GM12892 (cell line): ENCODE data around the gene TBC1D5.
"Not testable (repeated sequence)": the region's sequence is repeated elsewhere in the genome, so short reads cannot be mapped to it uniquely, and the experiment has no call there.

ENCODE experiments used
- DNase-seq: peaks from one replicate; pipeline ENCODE4 v3.0.0; 2011; ENCODE audit not compliant: insufficient read length
- FAIRE-seq: peaks from 2 replicates; lab custom pipeline; 2011; peaks lifted over from hg19 to GRCh38; lab: Jason Lieb, UNC
- POLR2A ChIP-seq: IDR thresholded peaks from 2 replicates; pipeline ENCODE4 v1.6.1; 2011; ENCODE audit warnings: low read depth, low read length, control low read depth
- POLR2AphosphoS5 ChIP-seq: IDR thresholded peaks from 2 replicates; pipeline ENCODE4 v1.6.1; 2011; ENCODE audit warnings: low read depth, low read length, control low read depth
- TAF1 ChIP-seq: IDR thresholded peaks from 2 replicates; pipeline ENCODE4 v1.6.1; 2011; ENCODE audit warnings: low read depth, mild to moderate bottlenecking, control low read depth, low read length, borderline replicate concordance

Gene TBC1D5

DNA sequence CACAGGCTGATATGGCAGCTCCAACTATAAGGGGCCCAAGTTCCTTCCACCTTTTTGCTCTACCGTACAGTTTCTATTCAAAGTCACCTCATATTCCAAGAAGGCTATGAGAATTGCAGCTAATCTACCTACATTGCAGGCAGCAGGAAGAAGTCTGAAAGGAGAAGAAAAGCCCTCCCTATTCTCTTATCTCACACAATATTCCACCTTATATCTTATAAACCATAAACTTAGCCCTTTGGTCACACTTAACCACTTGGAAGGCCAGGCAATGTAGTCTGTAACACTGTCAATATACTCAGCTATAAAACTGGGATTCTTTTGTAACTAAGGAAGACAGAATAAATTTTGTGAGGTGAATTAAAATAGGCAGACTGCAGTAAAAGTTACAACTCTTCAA is 54.9 kb downstream of the TBC1D5 start:
- DNase-seq (no peak), FAIRE-seq (peak; percentile 33)
- TF ChIP-seq TAF1 (no peak), POLR2A (no peak), POLR2AphosphoS5 (no peak)

DNA sequence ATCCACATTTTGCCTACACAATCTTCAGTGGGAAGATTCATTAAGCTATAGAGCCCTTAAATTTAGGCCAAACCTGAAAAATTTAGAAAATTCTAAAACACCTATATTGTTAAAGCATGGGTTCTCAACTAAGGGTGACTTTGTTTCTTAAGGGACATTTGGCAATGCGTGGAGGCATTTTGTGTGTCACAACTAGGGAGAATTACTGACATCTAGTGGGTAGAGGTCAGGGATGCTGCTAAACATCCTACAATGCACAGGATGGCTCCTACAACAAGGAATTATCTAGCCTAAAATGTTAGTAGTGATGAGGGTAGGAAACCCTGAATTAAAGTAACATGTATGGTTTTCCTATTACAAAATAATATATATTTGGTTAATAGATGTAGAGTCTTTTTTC is 55.8 kb downstream of the TBC1D5 start:
- TF ChIP-seq POLR2A (no peak), POLR2AphosphoS5 (no peak), TAF1 (no peak)
- peak; percentile 44 for FAIRE-seq
- DNase-seq = no peak

DNA sequence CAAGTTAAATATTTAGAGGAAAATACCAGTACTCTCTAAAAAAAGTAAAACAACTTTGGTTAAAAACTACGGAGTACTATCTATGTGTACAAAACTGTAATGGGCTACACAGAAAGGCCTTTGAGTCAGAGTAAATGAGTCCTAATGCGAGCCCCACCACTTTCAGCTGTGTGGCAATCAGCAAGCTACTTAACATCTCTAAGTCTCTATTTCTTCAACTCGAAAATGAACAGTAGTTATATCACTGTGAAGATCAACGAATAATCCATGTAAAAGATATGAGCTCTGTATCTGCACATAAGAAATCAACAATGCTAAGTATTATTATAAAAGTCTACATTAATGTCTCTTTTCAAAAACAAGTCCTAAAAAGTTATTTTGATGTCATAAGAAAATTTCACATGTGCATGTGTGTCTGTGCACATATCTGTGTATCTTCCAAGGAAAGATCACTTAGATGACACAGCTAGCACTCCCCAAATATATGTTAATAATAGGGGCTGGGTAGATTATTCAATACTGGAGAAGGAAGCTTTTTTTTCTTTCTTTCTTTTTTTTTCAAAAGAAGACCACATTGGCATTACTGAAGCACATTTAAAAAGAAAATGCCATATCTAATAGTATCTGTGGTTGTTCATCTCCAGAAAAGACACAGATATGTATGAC is 58.8 kb downstream of the TBC1D5 start:
- FAIRE-seq (no peak), DNase-seq (no peak)
- TF ChIP-seq POLR2AphosphoS5 = no peak
- TF ChIP-seq POLR2A = no peak
- no peak for TF ChIP-seq TAF1

DNA sequence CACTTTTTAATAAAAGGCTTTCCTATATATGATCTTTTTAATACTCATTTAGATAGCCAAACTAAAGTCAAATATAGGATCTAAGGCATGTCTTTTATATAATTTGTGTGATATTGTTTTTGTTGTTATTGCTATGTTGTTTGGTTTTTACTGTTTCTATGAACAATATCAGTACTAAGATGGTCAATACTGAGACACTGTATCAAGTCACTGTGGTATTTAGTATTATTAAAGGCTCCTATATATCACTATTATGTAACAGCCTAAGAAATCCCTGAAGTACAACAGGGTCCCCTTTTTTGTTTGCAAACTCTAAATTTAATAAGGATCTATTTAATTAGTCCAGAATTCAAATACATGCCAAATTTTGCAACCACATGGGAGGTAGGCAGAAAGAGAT is 61.9 kb downstream of the TBC1D5 start:
- TF ChIP-seq POLR2A = no peak
- TF ChIP-seq TAF1 = no peak
- TF ChIP-seq POLR2AphosphoS5 = no peak
- no peak for FAIRE-seq

DNA sequence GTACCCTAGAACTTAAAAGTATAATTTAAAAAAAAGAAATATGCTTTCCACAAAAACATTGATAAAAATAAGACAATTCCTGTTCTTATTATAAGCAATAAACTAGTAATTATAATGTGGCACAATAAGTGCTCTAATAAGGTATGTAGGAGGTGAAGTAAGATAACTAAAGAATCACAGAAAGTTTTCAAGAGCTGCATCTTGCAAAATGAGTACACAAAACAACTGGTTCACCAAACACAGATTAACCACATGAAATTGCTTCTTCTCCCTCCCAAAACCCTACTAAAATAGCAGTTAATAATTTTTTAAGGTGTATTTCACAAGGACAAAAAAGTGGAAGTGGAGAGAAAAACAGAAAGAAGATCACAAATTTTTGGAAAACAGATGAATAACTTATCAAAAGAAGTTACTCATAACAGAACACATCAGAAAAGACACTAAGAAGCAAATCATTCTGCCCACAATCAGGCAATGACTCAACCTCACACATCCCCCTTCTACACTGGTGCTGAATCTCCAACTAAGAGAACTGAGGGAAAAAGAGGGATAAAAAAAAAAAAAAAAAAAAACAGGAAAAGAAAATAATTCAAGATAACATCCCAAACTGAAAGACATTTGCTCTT is 64.2 kb downstream of the TBC1D5 start:
- peak; percentile 62 for FAIRE-seq
- TF ChIP-seq TAF1 = no peak
- TF ChIP-seq POLR2A = no peak
- no peak for TF ChIP-seq POLR2AphosphoS5
- no peak for DNase-seq

More for the DNA sequence above, 61.9 kb downstream of the TBC1D5 start:
- no peak for DNase-seq

DNA sequence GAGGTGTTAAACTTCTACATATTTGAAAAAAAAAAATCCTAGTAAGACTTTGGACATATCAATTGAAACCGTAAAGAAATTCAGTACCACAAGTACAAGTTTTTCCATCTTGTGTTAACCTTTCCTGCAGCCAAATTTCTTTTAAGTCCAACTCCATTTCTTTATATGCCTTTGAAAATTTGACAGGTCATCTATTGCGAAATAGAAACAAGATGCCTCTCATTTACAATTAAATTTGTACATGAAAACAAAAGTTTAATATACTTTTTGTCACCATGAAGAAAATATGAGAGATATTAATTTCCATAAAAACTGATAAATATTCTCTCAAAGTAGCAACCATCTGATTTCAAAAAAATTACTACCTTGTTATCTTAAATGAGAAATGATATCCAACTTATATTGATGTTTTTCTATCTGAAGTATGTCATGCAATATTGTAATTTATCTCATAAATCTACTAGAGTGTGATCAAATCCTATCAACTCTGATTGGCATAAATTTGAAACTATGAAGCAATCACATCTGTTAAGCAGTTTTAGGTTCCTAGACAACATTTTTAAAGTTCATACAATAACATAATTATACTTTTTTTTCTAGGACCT is 68.2 kb downstream of the TBC1D5 start:
- TF ChIP-seq TAF1 (no peak), POLR2A (no peak), POLR2AphosphoS5 (no peak)
- FAIRE-seq (no peak), DNase-seq (no peak)

DNA sequence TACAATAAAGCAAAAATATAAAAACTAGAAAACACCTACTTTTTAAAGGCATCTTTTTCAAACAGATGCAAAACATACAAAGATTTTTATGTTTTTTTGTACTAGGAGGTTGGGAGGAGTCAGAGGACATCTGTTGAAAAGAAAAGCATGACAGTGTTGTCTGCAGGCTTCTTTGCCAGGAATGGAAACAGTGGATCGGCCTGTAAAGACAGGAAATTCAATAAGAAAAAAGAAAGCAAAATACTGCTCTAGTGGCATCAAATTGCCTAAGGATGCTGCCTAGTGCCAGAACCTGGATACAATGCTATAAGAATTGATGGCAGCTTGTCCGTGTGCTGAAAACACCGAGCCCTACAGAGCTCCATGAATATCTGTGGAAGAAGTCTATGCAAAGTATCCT is 69.9 kb downstream of the TBC1D5 start:
- no peak for TF ChIP-seq POLR2A
- no peak for TF ChIP-seq POLR2AphosphoS5
- TF ChIP-seq TAF1 = no peak
- FAIRE-seq (no peak), DNase-seq (no peak)

DNA sequence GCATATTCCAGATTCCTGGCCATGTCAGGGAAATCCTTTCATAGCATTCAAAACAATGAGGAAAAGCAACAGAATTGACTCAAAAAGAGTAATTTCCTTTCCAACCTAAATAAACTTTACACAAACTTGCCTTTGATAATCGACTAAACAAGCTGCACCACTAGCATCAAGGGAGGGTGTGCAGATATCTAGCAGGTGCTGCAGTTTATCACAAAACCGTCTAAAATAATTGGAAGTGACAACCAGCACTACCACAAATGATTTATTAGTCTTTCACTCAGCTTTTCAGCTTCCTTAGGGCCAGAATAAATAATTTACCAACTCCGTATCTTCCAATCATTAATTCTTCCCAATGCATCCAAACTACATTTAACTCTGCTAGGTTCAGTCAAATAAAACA is 71.7 kb downstream of the TBC1D5 start:
- TF ChIP-seq POLR2AphosphoS5 = no peak
- TF ChIP-seq POLR2A = no peak
- no peak for TF ChIP-seq TAF1
- DNase-seq (no peak), FAIRE-seq (no peak)

DNA sequence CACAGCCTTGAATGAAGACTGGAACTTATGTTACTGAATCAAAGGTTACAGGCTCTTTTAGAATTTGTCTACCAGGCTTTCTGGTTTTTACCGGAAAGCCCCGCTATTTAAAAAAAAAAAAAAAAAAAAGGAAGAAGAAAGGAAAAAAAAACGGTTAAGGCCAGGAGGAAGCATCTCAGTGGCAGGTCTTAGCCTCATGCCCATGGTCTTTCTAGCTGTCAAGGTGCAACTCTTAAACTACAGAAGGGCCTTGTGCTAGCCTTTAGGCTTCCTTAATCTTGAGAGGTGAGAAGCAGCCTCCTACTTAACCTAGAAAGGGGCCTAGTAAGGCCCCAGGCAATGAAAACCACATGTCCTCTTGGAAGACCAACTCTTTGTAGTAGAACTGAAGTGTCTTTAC is 77.5 kb downstream of the TBC1D5 start:
- FAIRE-seq (no peak), DNase-seq (no peak)
- no peak for TF ChIP-seq TAF1
- TF ChIP-seq POLR2A = no peak
- TF ChIP-seq POLR2AphosphoS5 = no peak

DNA sequence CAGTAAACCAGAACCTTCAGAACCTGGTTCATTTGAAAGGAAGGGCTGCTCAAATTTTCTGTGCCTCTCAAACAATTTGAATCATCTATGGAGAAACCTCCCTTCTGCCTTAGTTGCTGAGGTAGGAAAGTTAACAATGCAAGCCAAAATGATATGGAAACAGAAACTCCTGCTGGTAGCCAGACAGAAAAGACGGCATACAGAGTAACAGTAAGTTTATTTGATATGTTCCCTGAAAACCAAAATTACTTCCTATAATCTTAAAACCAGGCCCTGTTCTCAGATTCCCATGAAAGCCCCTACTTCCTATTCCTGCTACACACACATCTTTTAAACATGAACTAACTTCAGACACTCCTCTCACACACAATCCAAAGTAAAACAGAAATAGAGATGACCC is 86.2 kb downstream of the TBC1D5 start:
- TF ChIP-seq POLR2AphosphoS5 (no peak), TAF1 (no peak), POLR2A (no peak)
- DNase-seq (no peak), FAIRE-seq (peak; percentile 48)

DNA sequence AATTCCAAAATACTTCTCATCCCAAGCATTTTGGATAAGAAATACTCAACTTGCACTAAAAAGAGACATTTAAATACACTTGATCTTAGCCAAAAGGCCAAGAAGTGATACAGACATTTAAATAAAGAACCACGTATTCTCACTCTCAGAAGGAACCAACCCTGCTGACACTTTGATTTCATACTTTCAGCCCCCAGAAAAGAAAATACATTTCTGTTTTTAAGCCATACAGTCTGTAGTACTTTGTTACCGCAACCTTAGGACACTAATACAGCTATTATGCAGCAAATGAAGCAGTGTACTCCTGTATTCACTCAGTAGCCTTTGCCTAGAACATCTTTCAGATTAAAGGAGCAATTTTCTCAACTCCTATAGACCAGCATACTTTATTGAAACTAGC is 86.7 kb downstream of the TBC1D5 start:
- FAIRE-seq (peak; percentile 66), DNase-seq (no peak)
- TF ChIP-seq TAF1 (no peak), POLR2A (no peak), POLR2AphosphoS5 (no peak)

DNA sequence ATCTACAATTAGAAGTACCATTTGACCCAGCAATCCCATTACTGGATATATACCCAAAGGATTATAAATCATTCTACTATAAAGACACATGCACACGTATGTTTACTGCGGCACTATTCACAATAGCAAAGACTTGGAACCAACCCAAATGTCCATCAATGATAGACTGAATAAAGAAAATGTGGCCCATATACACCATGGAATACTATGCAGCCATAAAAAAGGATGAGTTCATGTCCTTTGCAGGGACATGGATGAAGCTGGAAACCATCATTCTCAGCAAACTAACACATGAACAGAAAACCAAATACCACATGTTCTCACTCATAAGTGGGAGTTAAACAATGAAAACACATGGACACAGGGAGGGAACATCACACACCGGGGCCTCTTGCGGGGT is 92.7 kb downstream of the TBC1D5 start:
- not testable (repeated sequence) for DNase-seq, FAIRE-seq

DNA sequence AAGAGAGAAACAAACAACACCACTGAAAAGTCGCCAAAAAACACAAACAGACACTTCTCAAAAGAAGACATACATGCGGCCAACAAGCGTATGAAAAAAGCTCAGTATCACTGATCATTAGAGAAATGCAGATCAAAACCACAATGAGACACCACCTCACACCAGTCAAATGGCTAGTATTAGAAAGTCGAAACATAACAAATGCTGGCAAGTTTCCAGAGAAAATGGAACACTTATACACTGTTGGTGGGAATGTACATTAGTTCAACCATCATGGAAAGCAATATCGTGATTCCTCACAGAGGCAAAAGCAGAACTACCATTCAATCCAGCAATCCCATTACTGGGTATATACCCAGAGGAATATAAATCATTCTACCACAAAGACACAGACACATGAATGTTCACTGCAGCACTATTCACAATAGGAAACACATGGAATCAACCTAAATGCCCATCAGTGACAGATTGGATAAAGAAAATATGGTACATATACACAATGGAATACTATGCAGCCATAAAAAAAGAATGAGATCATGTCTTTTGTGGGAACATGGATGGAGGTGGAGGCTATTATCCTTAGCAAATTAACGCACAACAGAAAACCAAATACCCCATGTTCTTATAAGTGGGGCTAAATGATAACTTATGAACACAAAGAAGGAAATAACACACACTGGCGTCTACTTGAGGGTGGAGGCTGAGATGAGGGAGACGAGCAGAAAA is 93.6 kb downstream of the TBC1D5 start:
- DNase-seq, FAIRE-seq: not testable (repeated sequence)
